HG03342 (cell line): Measurements from ENCODE around the gene BRMS1.

ENCODE experiments used
- ATAC-seq: cut with Tn5 transposase; IDR thresholded peaks from one replicate; pipeline ENCODE4 v1.9.1; 2021; ENCODE audit warnings: mild to moderate bottlenecking, moderate library complexity; ENCODE audit not compliant: unreplicated experiment

BRMS1 gene

GRCh38 chr11:66287889-66288670, 56.8 kb downstream of the BRMS1 start:
- ATAC-seq = peak; percentile 1
